ENCODE measurements around the gene GMPR2.

GRCh38 chr14:24274101-24274543, 41.4 kb downstream of the GMPR2 start:
- TF ChIP-seq CTCF (IDR thresholded peaks at IDR 0.05) (no peak), POLR2A (IDR thresholded peaks at IDR 0.05) (no peak)
